Forelimb muscle (tissue), 1 donor: ENCODE data around the gene MAOB. TPM values are rescaled to one million over a fixed set of nuclear protein-coding genes. Genes with fewer than 3 reads are reported as not detected.
"Not testable (repeated sequence)": the region's sequence is repeated elsewhere in the genome, so short reads cannot be mapped to it uniquely, and the experiment has no call there.

Source experiments
- DNase-seq: peaks from one replicate; pipeline ENCODE4 v3.0.0-alpha.2; 2013; ENCODE audit warnings: low read depth
- polyA plus RNA-seq: library from polyadenylated mRNA; unstranded; fragments of 120-200 nt; gene quantifications from one replicate; pipeline ENCODE4 v1.2.1, GENCODE V29; 2013; ENCODE audit not compliant: insufficient read length

Gene MAOB
- polyA plus RNA-seq, 1 donor, result 0.95 TPM

DNA sequence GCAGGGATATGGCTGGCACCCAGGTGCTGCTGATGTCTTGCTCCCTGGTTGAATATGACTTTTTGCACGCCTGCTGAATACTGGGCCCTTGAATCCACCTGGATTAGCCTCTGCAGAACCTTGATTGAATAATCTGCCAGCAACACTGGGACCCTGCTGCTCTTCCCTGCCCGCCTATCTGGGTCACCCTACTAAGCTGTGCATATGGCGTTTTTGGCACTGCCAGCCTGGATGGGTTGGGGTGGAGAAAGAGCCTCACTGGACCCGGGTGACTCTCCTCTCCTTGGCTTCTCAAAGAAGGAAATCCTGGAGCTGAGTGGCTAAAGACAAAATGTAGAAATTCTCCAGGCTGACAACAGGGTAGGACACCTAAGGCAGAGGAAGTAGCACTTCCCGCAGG is 126.2 kb downstream of the MAOB start:
- DNase-seq, result no peak

DNA sequence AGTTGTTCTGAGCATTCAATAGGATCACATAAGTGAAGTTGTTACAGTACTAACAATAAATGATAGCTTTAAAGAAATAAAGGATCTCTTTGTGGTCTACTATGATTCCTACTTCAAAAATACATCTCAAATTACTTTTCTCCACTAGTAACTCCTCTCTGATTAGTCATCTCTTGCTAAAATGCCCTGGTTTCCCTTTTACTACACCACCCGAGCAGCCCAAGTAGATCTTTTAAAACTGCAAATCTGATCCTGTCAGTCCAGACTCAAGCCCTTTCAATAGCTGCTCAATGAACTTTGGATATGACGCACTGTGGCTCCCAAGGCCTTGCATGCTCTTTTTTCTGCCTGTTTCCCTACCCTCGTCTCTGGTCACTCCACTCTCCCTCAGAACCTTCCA is 128.6 kb downstream of the MAOB start:
- no peak for DNase-seq

DNA sequence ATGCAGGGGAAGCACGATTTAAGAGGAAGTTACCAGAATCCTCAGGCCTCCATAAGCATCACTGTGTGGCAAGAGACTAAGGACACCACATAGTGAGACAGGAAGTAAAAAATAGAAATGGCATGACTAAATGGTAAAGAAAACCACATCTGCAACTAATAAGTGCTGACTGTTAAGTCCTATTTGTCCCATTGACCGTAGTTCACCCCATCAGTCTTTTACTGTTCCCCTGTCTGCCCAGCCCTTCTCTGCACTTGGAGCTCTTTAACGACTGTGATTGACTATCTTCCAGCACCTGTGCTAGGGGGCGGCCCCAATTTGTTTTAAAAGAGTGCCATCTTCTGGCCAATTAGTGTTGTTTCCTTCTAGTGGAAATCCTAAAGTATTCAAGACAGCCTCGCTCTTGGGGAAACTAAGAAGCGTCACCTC is 132.0 kb downstream of the MAOB start:
- DNase-seq, result no peak

DNA sequence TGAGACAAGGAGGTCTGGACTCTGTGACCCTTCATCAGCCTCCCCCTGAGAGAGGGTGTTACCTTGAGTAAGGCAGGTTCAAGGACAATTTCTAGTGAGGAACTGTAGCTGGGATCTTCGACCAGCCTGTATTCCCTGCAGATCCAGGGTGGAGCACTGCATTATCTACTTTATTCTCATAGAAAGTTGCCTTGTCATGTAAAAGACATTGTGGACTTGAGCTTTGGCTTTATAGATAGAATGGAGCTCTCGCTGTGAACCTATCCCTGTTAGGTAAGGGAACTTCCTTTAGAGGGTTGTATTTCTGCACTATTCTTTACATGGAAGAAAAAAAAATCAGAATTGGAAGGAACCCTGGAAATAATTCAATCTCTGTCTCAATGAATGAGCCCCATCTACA is 134.8 kb downstream of the MAOB start:
- no peak for DNase-seq

DNA sequence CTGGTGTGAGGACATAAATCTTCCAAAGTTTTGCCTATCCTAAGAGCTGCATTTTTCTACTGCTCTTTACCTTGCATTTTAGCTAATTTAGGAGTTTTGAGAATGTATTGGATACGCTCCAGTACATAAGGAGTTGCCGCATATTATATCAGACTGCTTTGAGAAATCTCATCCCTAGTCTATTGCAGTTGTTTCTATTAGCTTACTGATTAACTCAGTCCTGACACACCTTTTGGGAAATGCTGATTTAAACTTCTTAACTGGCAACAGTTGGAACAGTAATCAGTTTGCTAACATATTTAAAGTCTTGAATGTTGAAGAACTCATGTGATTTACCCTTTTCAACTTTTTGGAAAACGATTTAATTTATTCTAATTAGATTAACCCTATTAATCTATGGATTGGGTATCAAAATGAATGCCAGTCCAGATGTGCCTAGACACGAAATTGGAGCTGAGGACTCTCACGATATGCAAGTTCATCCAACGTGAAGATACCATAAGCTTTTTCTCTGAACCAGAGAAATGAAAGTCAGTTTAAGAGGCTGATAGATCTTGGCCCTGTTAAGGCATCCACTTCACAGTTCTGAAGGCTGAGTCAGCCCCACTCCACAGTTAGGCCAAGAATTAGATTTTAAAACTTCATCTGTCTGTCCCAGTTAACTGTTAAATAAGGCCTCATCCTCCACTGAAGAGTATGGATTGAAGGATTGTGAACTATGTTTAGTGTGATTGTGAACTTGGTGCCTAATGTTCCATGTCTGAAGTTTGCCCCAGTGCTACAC is 136.1 kb downstream of the MAOB start:
- no peak for DNase-seq

DNA sequence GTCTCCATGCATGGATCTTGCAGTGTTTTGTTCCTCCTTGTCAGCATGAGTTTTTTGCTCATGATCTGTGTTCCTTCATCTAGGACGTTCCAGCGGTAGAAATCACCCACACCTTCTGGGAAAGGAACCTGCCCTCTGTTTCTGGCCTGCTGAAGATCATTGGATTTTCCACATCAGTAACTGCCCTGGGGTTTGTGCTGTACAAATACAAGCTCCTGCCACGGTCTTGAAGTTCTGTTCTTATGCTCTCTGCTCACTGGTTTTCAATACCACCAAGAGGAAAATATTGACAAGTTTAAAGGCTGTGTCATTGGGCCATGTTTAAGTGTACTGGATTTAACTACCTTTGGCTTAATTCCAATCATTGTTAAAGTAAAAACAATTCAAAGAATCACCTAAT is 138.0 kb downstream of the MAOB start:
- no peak for DNase-seq

DNA sequence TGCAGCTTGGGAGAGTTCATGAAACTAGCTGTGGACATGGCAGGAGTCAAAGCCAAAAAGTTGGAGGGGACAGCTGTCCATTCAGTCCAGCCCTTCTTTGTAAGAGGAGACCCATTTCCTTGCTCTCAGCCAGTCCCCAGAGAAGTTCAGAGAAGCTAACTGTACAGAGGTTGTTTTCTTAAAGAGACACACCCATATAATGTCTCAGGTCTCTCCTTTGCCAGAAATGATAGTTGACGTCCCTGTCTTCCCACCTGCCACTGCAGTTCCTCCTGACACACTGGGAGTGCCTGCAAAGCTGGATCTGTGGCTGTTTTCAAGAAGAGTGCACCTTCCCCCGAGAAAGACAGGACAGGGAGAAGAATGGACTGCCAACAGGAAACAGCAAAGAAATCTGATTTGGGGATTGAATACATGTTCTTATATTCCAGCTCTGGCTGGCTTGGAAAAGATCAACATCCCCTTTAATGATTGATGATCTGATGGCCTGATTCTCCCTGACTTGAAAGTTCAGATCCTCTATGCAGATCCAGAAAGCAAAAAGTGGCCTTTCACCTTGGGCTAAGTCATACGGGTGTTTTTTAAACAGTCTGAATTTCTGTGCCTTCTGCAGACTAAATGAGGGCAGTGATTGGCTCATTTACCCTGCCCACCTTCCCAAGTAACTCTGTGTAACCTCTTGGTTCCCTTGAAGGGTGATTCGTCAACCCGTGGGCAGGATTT is 139.0 kb downstream of the MAOB start:
- DNase-seq, result no peak

DNA sequence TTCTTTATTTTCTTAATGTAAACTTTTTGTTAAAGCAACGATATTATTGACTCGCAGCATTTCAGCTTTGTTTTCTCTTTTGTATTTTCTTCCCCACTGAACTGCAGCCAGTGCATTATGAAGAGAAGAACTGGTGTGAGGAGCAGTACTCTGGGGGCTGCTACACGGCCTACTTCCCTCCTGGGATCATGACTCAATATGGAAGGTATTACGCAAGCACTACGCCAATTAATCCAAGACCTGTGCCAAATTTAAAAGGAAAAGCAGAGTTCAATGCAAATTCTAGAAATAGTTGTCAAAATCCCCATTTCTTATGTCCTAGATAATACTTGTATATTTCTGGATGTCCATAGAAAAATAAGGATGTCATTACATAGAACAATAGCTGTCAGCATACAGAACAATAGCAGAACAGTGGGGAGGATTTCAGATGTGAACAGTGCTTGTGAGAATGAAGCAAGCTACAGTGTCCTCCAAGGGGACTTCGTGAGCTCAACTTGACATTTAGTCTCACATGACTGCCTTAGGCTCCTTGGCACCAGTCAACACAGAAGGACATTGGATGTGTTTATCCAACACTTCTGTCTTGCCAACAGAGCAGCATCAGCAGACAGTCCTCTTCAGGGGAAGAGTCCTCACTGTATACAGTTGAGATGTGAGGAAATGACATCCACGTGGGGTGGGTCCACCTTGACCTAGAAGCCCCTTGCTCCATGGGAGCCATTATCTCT is 140.2 kb downstream of the MAOB start:
- no peak for DNase-seq

DNA sequence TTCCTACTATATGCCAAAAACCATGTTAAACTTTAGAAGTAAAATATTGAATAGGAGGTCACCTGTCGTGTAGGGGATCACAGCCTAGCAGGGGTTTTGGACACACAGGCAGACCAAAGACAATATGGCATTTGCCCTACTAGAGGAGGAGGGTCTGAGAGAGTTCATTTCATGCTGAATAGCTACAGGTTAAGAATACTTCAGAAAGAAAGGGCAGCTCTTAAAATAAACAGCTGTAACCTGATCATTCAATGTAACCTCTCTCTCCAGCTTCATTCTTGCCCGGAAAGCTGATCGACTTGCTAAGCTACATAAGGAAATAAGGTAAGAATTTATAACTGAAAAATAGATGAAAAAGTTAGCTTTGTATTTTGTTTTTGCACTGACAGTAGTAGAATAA is 146.3 kb downstream of the MAOB start:
- DNase-seq, result no peak

DNA sequence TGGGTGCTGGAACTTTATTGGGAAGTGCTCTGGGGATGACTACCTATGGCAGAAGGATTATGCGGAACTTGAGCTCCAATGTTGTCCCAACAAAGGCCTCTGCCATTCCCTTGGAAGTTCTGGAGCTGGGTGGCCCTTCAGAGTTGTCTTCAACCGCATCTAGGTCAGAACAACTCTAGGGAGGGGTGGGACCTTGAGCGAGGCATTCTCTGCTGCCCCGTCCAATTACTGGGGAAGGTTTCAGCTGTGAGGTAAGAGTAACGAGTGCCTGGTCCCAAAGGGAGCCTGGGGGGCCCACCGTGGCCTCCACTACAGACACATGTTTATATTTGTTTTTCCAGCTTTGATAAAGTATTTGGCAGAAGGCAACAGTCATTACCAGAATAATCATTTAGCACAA is 146.7 kb downstream of the MAOB start:
- no peak for DNase-seq

DNA sequence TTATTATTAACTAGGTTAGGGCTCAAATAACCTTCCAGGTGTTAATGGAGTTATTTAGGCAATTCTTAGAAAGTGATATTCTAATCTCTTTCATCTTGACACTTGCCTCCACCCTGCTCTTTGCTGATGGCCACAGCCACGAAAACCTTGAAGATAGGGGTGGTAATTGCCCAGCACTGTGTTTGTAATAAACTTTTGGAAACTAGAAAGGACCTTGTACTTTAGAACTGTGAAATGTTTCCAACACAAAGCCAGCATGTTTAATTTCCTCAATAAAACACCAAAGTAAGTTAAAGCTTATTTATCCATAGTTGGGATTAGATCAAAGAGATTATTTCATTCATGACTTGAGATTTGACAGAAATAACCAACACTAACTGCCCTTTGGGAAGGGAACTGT is 147.8 kb downstream of the MAOB start:
- no peak for DNase-seq

DNA sequence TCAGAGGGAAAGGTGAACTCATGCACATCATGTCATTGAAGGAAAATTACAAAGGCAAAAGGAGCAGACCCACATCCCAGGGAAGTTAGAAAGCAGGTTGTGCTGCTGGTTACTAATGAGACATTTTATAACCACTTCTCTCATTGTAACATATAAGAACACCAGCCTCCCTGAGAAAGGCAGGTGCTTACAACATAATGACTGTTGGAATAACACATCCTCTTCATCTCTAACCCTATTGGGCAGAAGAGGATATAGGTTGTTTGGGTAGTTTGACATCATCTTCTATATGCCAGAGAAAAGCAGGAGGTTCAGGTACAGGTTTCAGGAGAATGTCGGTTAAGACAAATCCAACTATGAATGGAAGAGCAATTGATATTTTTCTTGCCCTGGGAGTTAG is 148.6 kb downstream of the MAOB start:
- no peak for DNase-seq

DNA sequence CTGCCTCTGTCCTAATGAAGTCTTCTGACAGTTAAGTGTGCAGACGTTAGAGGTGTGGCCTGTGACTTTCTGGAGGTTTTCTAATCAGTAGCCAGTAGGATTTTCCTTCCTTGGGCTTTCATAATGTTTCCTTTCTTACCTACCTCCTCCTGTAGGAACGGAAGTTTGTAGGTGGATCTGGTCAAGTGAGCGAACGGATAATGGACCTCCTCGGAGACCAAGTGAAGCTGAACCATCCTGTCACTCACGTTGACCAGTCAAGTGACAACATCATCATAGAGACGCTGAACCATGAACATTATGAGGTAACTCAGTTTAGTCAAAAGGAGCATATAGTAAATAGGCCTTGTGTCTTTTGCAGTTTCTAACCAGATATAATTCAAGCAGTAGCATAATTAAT is 151.2 kb downstream of the MAOB start:
- no peak for DNase-seq

DNA sequence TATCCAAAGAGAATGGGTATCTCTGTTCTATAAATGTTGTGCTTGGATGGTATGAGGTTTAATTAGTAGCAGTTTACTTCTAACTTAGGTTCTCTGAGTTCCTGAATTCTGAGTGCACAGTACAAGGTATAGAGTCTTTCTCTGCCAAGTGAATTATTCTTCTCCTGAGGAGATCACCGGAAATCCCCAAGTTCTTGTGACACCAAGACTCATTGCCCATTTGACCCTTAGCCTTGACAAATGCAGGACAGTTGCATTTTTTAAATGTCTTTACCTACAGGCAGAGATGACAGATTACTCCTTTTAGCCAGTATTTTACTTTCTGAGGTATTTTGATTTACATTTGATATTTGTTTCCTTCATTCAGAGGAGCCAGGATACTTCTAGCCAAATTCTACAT is 153.3 kb downstream of the MAOB start:
- DNase-seq, result no peak

DNA sequence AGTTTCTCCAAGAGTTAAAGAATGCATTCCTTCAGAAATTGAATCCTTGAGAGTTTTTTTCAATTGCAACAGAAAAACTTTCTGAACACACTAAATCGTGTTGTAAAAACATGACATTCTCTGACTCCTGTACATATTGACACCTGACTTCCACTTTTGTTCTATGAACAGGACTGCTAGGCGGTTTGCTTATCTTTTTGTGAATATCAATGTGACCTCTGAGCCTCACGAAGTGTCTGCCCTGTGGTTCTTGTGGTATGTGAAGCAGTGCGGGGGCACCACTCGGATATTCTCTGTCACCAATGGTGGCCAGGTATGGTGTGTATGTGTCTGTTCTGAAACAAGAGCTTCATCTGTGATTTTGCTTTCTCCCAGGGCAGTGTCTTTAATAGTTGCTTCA is 154.2 kb downstream of the MAOB start:
- DNase-seq, result no peak

DNA sequence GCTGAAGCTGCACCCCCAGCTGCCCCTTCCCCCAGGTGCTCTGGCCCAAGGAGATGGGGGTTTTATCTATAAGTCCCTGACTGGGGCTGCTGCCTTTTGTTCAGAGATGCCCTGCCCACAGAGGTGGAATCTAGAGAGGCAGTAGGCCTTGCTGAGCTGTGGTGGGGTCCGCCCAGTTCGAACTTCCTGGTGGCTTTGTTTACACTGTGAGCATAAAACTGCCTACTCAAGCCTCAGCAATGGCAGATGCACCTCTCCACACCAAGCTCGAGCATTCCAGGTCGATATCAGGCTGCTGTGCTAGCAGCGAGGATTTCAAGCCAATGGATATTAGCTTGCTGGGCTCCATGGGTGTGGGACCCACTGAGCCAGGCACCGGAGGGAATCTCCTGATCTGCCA is 155.0 kb downstream of the MAOB start:
- not testable (repeated sequence) for DNase-seq

DNA sequence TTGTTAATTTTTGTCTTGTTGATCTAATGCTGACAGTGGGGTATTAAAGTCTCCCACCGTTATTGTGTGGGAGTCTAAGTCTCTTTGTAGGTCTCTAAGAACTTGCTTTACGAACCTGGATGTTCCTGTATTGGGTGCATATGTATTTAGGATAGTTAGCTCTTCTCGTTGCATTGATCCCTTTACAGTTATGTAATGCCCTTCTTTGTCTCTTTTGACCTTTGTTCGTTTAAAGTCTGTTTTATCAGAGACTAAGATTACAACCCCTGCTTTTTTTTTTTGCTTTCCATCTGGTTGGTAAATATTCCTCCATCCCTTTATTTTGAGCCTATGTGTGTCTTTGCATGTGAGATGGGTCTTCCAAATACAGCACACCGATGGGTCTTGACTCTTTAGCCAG is 157.0 kb downstream of the MAOB start:
- DNase-seq, result not testable (repeated sequence)

DNA sequence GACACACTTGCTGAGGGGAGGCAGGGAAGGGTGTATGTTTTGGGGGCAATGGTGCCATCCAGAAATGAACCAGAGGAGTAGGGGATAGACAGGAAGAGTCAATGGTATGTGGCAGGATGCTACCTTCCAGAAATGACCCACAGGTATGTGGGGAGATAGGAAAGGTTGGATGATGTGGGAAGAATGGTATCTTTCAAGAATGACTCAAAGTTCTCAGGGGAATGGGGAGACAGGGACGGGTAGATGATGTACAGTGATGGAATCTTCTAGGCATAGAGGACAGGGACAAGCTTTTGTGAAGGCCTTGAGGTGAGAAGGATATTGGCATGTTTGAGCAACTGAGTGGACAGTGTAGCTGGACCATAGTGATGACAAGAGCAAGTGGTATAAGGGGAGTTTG is 161.3 kb downstream of the MAOB start:
- no peak for DNase-seq

DNA sequence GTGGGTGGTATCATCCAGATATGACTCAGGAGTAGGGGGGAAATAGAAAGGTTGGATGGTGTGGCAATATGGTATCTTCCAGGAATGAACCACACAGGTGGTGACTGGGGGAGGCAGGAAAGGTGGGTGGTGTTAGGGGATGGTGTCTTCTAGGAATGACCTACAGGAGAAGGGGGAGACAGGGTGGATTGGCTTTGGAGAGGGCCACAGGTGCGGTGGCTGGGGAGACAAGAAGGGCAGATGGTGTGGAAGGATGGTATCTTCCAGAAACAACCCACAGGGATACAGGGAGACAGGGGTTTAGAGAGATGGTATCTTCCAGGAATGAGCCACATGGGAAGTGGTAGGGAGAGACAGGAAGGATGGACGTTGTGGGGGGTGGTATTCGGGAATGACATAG is 162.2 kb downstream of the MAOB start:
- DNase-seq, result no peak

DNA sequence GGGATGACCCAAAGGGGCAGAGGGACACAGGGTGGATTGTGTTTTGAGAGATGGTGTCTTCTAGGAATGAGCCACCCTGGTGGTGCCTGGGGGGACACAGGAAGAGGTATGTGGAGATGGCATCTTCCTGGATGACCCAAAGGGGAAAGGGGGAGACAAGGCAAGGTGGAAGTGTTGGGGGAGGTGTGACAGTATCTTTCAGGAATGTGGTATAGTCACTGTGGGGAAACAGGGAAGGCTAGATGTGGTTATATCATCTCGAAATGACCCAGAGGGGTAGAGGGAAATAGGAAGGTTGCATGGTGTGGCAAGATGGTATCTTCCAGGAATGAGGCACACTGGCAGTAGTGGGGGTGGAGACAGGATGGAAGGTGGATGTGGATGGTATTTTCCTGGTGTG is 163.3 kb downstream of the MAOB start:
- DNase-seq, result no peak

DNA sequence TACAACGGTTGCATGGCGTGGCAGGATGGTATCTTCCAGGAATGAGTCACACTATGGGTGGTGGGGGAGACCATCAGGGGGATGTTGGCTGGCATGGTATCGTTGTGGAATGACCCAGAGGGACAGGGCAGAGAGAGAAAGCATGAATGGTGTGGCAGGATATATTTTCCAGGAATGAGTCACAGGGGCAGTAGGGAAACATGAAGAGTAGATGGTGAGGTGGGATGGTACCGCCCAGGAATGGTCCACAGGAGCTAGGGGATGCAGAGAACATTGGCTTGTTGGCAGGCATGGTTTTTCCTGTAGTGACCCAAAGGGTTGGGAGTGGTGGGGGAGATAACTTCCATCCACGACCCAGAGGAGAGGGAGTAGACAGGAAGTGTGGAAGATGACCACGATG is 163.7 kb downstream of the MAOB start:
- DNase-seq, result no peak

DNA sequence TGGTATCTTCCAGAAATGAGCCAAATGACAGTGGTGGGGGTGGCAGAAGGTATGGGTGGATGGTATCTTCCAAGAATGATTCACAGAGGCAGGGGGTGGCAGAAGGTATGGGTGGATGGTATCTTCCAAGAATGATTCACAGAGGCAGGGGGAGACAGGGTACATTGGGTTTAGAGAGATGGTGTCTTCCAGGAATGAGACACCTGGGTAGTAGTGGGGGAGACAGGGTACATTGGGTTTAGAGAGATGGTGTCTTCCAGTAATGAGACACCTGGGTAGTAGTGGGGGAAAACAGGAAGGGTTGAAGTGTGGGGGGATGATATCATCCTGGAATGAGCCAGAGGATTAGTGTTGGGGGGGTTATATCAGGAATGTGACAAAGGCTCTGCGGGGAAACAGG is 164.2 kb downstream of the MAOB start:
- DNase-seq, result no peak

DNA sequence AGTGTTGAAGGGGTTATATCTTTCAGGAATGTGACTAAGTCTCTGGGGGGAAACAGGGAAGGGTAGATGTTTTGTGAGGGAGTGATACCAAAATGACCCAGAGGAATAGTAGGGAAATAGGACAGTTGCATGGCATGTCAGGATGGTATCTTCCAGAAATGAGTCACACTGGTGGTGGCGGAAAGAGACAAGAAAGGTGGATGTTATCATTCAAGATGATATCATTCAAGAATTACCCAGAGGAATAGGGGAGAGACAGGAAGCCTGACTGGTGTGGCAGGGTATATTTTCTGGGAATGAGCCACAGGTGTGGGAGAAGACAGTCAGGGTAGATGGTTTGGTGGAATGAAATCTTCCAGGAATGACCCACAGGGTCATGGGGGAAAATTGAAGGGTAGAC is 165.1 kb downstream of the MAOB start:
- DNase-seq, result no peak
